ENCODE data around the gene QRSL1.

DNA sequence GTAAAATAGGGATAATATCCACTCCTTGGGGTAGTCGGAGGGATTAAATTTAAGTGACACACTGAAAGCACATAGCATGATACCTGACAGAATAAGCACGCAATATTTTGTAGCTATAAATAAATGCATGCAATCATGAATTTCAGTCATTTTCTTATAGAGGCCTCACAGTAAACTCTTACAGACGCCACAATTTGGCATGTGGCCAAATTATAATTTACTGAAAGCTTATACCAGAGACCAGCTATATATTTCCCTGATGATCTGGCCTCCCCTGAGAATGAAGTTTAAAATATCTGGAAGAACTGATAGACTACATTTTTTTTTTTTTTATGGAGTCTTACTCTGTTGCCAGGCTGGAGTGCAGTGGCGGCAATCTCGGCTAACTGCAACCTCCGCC, 40.9 kb downstream of the QRSL1 start:
- TF ChIP-seq, protein P1, sequence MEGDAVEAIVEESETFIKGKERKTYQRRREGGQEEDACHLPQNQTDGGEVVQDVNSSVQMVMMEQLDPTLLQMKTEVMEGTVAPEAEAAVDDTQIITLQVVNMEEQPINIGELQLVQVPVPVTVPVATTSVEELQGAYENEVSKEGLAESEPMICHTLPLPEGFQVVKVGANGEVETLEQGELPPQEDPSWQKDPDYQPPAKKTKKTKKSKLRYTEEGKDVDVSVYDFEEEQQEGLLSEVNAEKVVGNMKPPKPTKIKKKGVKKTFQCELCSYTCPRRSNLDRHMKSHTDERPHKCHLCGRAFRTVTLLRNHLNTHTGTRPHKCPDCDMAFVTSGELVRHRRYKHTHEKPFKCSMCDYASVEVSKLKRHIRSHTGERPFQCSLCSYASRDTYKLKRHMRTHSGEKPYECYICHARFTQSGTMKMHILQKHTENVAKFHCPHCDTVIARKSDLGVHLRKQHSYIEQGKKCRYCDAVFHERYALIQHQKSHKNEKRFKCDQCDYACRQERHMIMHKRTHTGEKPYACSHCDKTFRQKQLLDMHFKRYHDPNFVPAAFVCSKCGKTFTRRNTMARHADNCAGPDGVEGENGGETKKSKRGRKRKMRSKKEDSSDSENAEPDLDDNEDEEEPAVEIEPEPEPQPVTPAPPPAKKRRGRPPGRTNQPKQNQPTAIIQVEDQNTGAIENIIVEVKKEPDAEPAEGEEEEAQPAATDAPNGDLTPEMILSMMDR (IDR thresholded peaks at IDR 0.05) = no peak
- TF ChIP-seq POLR2A (IDR thresholded peaks at IDR 0.05) = no peak
